Keratinocyte (primary cell): ENCODE measurements around the gene FSD2. TPM values are rescaled to one million over a fixed set of nuclear protein-coding genes. Genes with fewer than 3 reads are reported as not detected.

ENCODE experiments used
- DNase-seq: peaks from one replicate; pipeline ENCODE4 v3.0.0-alpha.2; 2011; ENCODE audit warnings: low read depth, missing footprints, low spot score
- FAIRE-seq: peaks from 2 replicates; lab custom pipeline; 2011; peaks lifted over from hg19 to GRCh38; lab: Jason Lieb, UNC
- H2AFZ ChIP-seq: 2 replicates; pipeline ENCODE4 v1.6.0; 2012; ENCODE audit warnings: low read length, control low read depth, inconsistent platforms; ENCODE audit not compliant: control insufficient read depth
- H3K27ac ChIP-seq: 2 replicates; pipeline ENCODE4 v1.5.1; 2011; ENCODE audit warnings: low read length; ENCODE audit not compliant: control insufficient read depth, insufficient read depth
- H3K27me3 ChIP-seq: 3 replicates; pipeline ENCODE4 v1.6.0; 2011; ENCODE audit warnings: low read length; ENCODE audit not compliant: control insufficient read depth, insufficient read depth; ENCODE audit errors: extremely low read depth
- H3K36me3 ChIP-seq, 2 experiments: 2 replicates in 1 of 2; 3 replicates in 1 of 2; pipeline ENCODE4 v1.5.1; 2011; ENCODE audit warnings: low read length in 2 of 2, mild to moderate bottlenecking in 1 of 2; ENCODE audit not compliant: control insufficient read depth in 2 of 2, insufficient read depth in 2 of 2; ENCODE audit errors: extremely low read depth in 1 of 2
- H3K4me1 ChIP-seq: 3 replicates; pipeline ENCODE4 v1.5.1; 2011; ENCODE audit warnings: low read length; ENCODE audit not compliant: control insufficient read depth, insufficient read depth; ENCODE audit errors: extremely low read depth
- H3K4me2 ChIP-seq: 3 replicates; pipeline ENCODE4 v1.6.0; 2011; ENCODE audit warnings: low read depth, low read length; ENCODE audit not compliant: control insufficient read depth, insufficient read depth; ENCODE audit errors: extremely low read depth
- H3K4me3 ChIP-seq, 3 experiments: fragments of 200-600 bp in 1 of 3; sonication (generic) in 1 of 3; 2 replicates in 2 of 3; 3 replicates in 1 of 3; pipeline ENCODE4 v1.5.1; 2011 to 2016; ENCODE audit warnings: low read length in 3 of 3, mild to moderate bottlenecking in 3 of 3, control low read depth in 2 of 3, inconsistent platforms in 1 of 3, low read depth in 1 of 3, mixed read lengths in 1 of 3, mixed run types in 1 of 3, moderate library complexity in 1 of 3; ENCODE audit not compliant: control insufficient read depth in 2 of 3, insufficient read depth in 2 of 3; ENCODE audit errors: extremely low read depth in 1 of 3
- H3K79me2 ChIP-seq: 2 replicates; pipeline ENCODE4 v1.6.0; 2012; ENCODE audit warnings: low read length; ENCODE audit not compliant: control insufficient read depth, insufficient read depth
- H3K9ac ChIP-seq: 3 replicates; pipeline ENCODE4 v1.6.0; 2011; ENCODE audit warnings: low read length; ENCODE audit not compliant: control insufficient read depth, insufficient read depth; ENCODE audit errors: extremely low read depth
- H3K9me1 ChIP-seq: 3 replicates; pipeline ENCODE4 v1.6.0; 2011; ENCODE audit warnings: low read length; ENCODE audit not compliant: control insufficient read depth, insufficient read depth; ENCODE audit errors: extremely low read depth
- H3K9me3 ChIP-seq: 2 replicates; pipeline ENCODE4 v1.5.1; 2012; ENCODE audit warnings: low read depth, low read length; ENCODE audit not compliant: control insufficient read depth
- H4K20me1 ChIP-seq: 3 replicates; pipeline ENCODE4 v1.6.0; 2011; ENCODE audit warnings: low read length; ENCODE audit not compliant: control insufficient read depth, insufficient read depth; ENCODE audit errors: extremely low read depth
- CTCF ChIP-seq, 3 experiments: IDR thresholded peaks in 1 of 3; conservative IDR thresholded peaks in 1 of 3; optimal IDR thresholded peaks in 1 of 3; 2 replicates in 2 of 3; 3 replicates in 1 of 3; pipeline versions ENCODE3 to v1.5.1; 2011; ENCODE audit warnings: low read length in 3 of 3, mild to moderate bottlenecking in 3 of 3, moderate library complexity in 2 of 3, control low read depth in 1 of 3, inconsistent platforms in 1 of 3; ENCODE audit not compliant: insufficient read depth in 2 of 3; ENCODE audit errors: extremely low read depth in 1 of 3
- EZH2 ChIP-seq: IDR thresholded peaks from one replicate; pipeline ENCODE4 v1.6.1; 2012; ENCODE audit warnings: inconsistent platforms, mild to moderate bottlenecking, low read length, moderate library complexity
- dilution Hi-C: fragments of 300-500 bp; cut with MboI; formaldehyde crosslinking; loops from one replicate; pipeline ENCODE4 v1.7.0; 2020; ENCODE audit warnings: low sequenced_read_pairs; ENCODE audit not compliant: extremely low pct_ligation_motif_present
- polyA plus RNA-seq, 5 experiments: library from polyadenylated mRNA; depleted of rRNA in 3 of 5; stranded (reverse) in 3 of 5; stranded (forward) in 1 of 5; unstranded in 1 of 5; fragments of >200 nt; gene quantifications; 1 replicate in 1 of 5; 2 replicates in 3 of 5; 3 replicates in 1 of 5; pipeline versions ENCODE4 v1.2.1 to v1.2.3, GENCODE V29; 2011 to 2012; ENCODE audit warnings: missing spikeins in 2 of 5, low read depth in 1 of 5, low replicate concordance in 1 of 5

Gene FSD2
- polyA plus RNA-seq, 1 donor (not counting 4 experiments of a cell fraction or from before 2014, with no cell fraction given), result not detected

- dilution Hi-C loops, result no loop called here
- FAIRE-seq (no peak), DNase-seq (no peak)
- Histone ChIP-seq H2AFZ (no peak overlapping the region), H3K4me1 (no peaks in the 10 kb centered on the region), H3K9ac (no peak overlapping the region), H4K20me1 (no peaks in the 10 kb centered on the region), H3K79me2 (no peaks in the 10 kb centered on the region), H3K4me3 (no peak overlapping the region), H3K4me2 (no peak overlapping the region), H3K9me1 (no peaks in the 10 kb centered on the region), H3K36me3 (no peaks in the 10 kb centered on the region), H3K27me3 (no peaks in the 10 kb centered on the region), H3K9me3 (no peaks in the 10 kb centered on the region), H3K27ac (no peak overlapping the region)
- TF ChIP-seq EZH2 (no peak), CTCF (optimal IDR thresholded peaks at IDR 0.05 in 1 of 3, IDR thresholded peaks at IDR 0.05 in 1 of 3, conservative IDR thresholded peaks at IDR 0.05 in 1 of 3; ENCODE audit: extremely low read depth in 1 of 3, insufficient read depth in 2 of 3, low read length in 3 of 3) (no peak)
Observed at GRCh38 chr15:82778755-82779154, 27.1 kb downstream of the FSD2 start.

GRCh38 chr15:82774496-82774895 is 31.4 kb downstream of the FSD2 start:
- Histone ChIP-seq H3K4me3 (no peak overlapping the region), H4K20me1 (no peaks in the 10 kb centered on the region), H3K9me3 (no peaks in the 10 kb centered on the region), H3K9ac (no peak overlapping the region), H3K4me1 (peaks cover 8% of the 10 kb centered on the region), H2AFZ (no peak overlapping the region), H3K27ac (no peak overlapping the region), H3K36me3 (no peaks in the 10 kb centered on the region), H3K79me2 (no peaks in the 10 kb centered on the region), H3K4me2 (no peak overlapping the region), H3K27me3 (no peaks in the 10 kb centered on the region), H3K9me1 (no peaks in the 10 kb centered on the region)
- TF ChIP-seq CTCF (optimal IDR thresholded peaks at IDR 0.05 in 1 of 3, IDR thresholded peaks at IDR 0.05 in 1 of 3, conservative IDR thresholded peaks at IDR 0.05 in 1 of 3; ENCODE audit: extremely low read depth in 1 of 3, insufficient read depth in 2 of 3, low read length in 3 of 3) (no peak), EZH2 (no peak)
- dilution Hi-C loops, result no loop called here
- DNase-seq (no peak), FAIRE-seq (no peak)
